Activated CD8-positive, alpha-beta memory T cell treated with anti-CD3 and anti-CD28 coated beads, Interleukin-2, amount 10 ng/mL, durations not matched to agents 7 days and 5 days (primary cell): ENCODE data around the gene ZNF276. TPM values are rescaled to one million over a fixed set of nuclear protein-coding genes. Genes with fewer than 3 reads are reported as not detected.
"Not testable (repeated sequence)": the region's sequence is repeated elsewhere in the genome, so short reads cannot be mapped to it uniquely, and the experiment has no call there.

ENCODE experiments used
- ATAC-seq: fragments of 150-1000 bp; cut with Tn5 transposase; one replicate; pipeline ENCODE4 v1.10.0; 2021; ENCODE audit warnings: moderate library complexity
- CTCF ChIA-PET: fragments of 350-600 bp; sonication (Branson Sonifier 250); formaldehyde crosslinking; loops from one replicate; lab custom pipeline; 2021; ENCODE audit warnings: antibody characterized with exemption; lab: Charles Lee
- DNase-seq: peaks from one replicate; pipeline ENCODE4 v3.0.0-alpha.2; 2020
- H3K27ac Mint-ChIP-seq: one replicate; pipeline ENCODE4 v1.8.0; 2021; ENCODE audit warnings: mild to moderate bottlenecking, mixed read lengths
- H3K27me3 Mint-ChIP-seq: one replicate; pipeline ENCODE4 v1.8.0; 2021; ENCODE audit warnings: mixed read lengths
- H3K36me3 Mint-ChIP-seq: one replicate; pipeline ENCODE4 v1.8.0; 2021; ENCODE audit warnings: mild to moderate bottlenecking, mixed read lengths
- H3K4me1 Mint-ChIP-seq: one replicate; pipeline ENCODE4 v1.8.0; 2021; ENCODE audit warnings: mixed read lengths
- H3K4me3 Mint-ChIP-seq: one replicate; pipeline ENCODE4 v1.8.0; 2021; ENCODE audit warnings: mild to moderate bottlenecking, moderate library complexity, mixed read lengths
- H3K9me3 Mint-ChIP-seq: one replicate; pipeline ENCODE4 v1.8.0; 2022; ENCODE audit warnings: low read depth, mixed read lengths
- total RNA-seq, 2 experiments: library from RNA; stranded (reverse); gene quantifications; one replicate each; pipeline ENCODE4 v1.2.3, GENCODE V29; 2021

The ZNF276 gene
- total RNA-seq, 2 experiments from 2014 or later, result 38.0 to 58.1 TPM

- H3K27ac Mint-ChIP-seq, result no peak overlapping the region
- CTCF ChIA-PET, result interaction anchor here (1.3 kb wide), 1 partner anchor 9 kb away, joined by 5 read pairs; no protein-coding TSS in a partner anchor
- ATAC-seq, result no peak
- DNase-seq, result no peak
- H3K4me3 Mint-ChIP-seq, result no peak overlapping the region
- peaks cover 12% of the 10 kb centered on the region for H3K36me3 Mint-ChIP-seq
- H3K27me3 Mint-ChIP-seq, result no peaks in the 10 kb centered on the region
- H3K4me1 Mint-ChIP-seq, result peaks cover 25% of the 10 kb centered on the region
- H3K9me3 Mint-ChIP-seq, result no peaks in the 10 kb centered on the region
These were observed 29.9 kb upstream of the ZNF276 start for GRCh38 chr16:89691231-89691985.

DNA sequence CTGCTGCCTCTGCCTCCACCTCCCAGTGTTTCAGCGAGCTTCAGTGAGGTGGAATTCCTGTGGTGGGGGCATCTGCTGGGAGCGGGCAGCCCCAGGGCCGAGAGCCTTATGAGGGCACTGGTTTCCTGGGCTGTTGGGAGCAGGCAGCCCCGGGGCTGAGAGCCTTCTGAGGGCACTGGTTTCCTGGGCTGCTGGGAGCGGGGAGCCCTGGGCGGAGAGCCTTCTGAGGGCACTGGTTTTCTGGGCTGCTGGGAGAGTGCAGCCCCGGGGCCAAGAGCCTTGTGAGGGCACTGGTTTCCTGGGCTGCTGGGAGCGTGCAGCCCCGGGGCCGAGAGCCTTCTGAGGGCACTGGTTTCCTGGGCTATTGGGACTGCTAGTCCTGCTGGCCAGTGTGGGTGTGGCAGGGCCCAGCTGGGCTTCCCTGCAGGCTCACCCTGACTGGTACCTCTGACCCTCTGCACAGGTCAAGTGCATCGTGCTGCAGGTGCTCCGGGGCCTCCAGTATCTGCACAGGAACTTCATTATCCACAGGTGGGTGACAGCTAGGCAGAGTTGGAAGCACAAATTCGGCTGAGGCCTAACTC, 29.3 kb upstream of the ZNF276 start:
- CTCF ChIA-PET, result interaction anchor here (1.3 kb wide), 1 partner anchor 8 kb away, joined by 5 read pairs; no protein-coding TSS in a partner anchor
- ATAC-seq, result no peak
- no peak overlapping the region for H3K27ac Mint-ChIP-seq

DNA sequence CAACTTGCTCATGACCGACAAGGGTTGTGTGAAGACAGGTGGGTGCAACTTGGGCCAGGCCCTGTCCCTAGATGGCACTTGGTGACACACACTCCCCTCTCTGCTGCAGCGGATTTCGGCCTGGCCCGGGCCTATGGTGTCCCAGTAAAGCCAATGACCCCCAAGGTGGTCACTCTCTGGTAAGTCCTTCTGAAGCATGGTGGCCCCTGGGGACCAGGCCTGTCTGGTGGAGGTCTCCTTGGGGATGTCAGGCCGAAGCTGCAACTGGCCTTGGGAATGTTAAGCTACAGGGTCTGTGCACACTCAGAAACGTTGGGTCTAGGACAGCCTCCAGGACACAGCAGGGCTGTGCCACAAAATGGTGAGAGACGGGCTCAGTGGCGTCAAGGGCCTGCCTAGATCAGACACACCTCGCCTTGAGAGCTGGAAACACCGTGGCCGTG, 28.0 kb upstream of the ZNF276 start:
- H3K4me3 Mint-ChIP-seq, result no peak overlapping the region
- ATAC-seq, result no peak
- CTCF ChIA-PET, result no interaction called here
- H3K27ac Mint-ChIP-seq, result no peak overlapping the region
- DNase-seq, result no peak
- peaks cover 12% of the 10 kb centered on the region for H3K36me3 Mint-ChIP-seq
- H3K27me3 Mint-ChIP-seq, result no peaks in the 10 kb centered on the region
- peaks cover 20% of the 10 kb centered on the region for H3K4me1 Mint-ChIP-seq
- H3K9me3 Mint-ChIP-seq, result no peaks in the 10 kb centered on the region

More for the DNA sequence above, 29.3 kb upstream of the ZNF276 start:
- DNase-seq, result no peak
- Mint-ChIP-seq H3K4me3 (no peak overlapping the region), H3K27me3 (no peaks in the 10 kb centered on the region), H3K9me3 (no peaks in the 10 kb centered on the region), H3K36me3 (peaks cover 12% of the 10 kb centered on the region), H3K4me1 (peaks cover 28% of the 10 kb centered on the region)

GRCh38 chr16:89693931-89694783, 27.2 kb upstream of the ZNF276 start:
- H3K27me3 Mint-ChIP-seq, result no peaks in the 10 kb centered on the region
- no peak for ATAC-seq
- H3K4me3 Mint-ChIP-seq, result no peak overlapping the region
- H3K27ac Mint-ChIP-seq, result no peak overlapping the region
- peaks cover 17% of the 10 kb centered on the region for H3K4me1 Mint-ChIP-seq
- peaks cover 12% of the 10 kb centered on the region for H3K36me3 Mint-ChIP-seq
- no peaks in the 10 kb centered on the region for H3K9me3 Mint-ChIP-seq
- no peak for DNase-seq
- CTCF ChIA-PET, result no interaction called here

DNA sequence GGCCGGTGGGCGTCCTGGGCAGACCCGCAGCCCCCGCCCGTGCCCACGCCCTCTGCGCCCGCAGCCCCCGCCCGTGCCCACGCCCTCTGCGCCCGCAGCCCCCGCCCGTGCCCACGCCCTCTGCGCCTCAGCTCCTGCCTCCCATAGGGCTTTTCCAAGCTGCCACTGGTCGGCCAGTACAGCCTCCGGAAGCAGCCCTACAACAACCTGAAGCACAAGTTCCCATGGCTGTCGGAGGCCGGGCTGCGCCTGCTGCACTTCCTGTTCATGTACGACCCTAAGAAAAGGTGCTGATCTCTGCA, 26.6 kb upstream of the ZNF276 start:
- DNase-seq, H3K27ac Mint-ChIP-seq, H3K4me3 Mint-ChIP-seq, ATAC-seq, H3K9me3 Mint-ChIP-seq, H3K27me3 Mint-ChIP-seq: not testable (repeated sequence)
- H3K36me3 Mint-ChIP-seq, result peaks cover 12% of the 10 kb centered on the region
- CTCF ChIA-PET, result interaction anchor here (2.0 kb wide), 1 partner anchor 8 kb away, joined by 6 read pairs; the partner anchor contains the start of gene CDK10
- peaks cover 17% of the 10 kb centered on the region for H3K4me1 Mint-ChIP-seq

DNA sequence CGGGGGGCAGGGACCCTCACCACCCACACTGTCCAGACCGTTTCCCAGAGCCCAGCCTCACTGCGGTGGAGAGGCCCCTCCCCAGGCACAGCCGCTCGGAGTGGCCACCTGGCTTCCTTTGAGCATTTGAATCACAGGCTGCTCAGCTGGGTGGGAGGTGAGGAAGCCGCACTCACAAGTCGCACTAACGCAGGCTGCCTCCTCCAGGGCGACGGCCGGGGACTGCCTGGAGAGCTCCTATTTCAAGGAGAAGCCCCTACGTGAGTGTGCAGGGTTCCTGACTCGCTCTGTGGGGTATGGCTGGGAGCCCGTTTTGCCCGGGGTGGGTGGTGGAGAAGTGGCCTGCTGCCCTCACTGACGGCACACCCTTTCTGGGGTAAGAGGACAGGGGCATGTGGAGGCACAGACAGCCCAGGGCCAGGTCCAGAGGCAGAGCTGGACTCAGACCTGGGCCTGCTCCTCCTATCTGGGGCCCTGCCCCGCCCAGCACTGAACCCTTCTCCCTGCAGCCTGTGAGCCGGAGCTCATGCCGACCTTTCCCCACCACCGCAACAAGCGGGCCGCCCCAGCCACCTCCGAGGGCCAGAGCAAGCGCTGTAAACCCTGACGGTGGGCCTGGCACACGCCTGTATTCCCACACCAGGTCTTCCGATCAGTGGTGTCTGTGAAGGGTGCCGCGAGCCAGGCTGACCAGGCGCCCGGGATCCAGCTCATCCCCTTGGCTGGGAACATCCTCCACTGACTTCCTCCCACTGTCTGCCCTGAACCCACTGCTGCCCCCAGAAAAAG, 26.1 kb upstream of the ZNF276 start:
- H3K9me3 Mint-ChIP-seq, result no peaks in the 10 kb centered on the region
- no peak for ATAC-seq
- no peak for DNase-seq
- no peak overlapping the region for H3K4me3 Mint-ChIP-seq
- peaks cover 8% of the 10 kb centered on the region for H3K36me3 Mint-ChIP-seq
- CTCF ChIA-PET, result interaction anchor here (2.0 to 7.0 kb wide), 2 partner anchors 9 to 166 kb away, joined by 6 to 93 read pairs; partner anchors contain the start of gene CDK10
- no peaks in the 10 kb centered on the region for H3K27me3 Mint-ChIP-seq
- no peak overlapping the region for H3K27ac Mint-ChIP-seq
- H3K4me1 Mint-ChIP-seq, result peaks cover 22% of the 10 kb centered on the region

DNA sequence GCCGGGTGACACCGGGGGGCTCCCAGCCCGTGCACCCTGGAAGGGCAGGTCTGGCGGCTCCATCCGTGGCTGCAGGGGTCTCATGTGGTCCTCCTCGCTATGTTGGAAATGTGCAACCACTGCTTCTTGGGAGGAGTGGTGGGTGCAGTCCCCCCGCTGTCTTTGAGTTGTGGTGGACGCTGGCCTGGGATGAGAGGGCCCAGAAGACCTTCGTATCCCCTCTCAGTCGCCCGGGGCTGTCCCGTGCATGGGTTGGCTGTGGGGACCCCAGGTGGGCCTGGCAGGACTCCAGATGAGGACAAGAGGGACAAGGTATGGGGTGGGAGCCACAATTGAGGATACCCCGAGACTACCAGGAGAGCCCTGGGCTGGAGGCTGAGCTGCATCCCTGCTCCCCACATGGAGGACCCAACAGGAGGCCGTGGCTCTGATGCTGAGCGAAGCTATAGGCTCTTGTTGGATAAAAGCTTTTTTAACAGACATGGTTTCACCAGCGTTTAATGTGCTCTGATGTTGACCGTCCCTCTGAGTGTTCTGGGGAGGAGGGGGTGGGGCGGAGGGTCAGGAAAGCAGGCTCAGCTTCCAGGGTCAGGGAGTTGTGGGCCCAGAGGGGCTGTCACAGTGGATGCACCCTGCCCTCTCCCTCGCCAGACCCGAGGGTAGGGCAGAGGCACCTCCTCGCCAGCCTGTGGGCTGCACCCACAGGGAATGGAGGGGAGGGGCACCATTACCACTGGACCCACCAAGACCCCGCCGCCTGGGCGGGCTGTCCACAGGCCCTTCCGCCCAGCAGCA, 25.3 kb upstream of the ZNF276 start:
- no peak overlapping the region for H3K27ac Mint-ChIP-seq
- H3K4me1 Mint-ChIP-seq, result peaks cover 26% of the 10 kb centered on the region
- no peak for ATAC-seq
- no peaks in the 10 kb centered on the region for H3K27me3 Mint-ChIP-seq
- no peaks in the 10 kb centered on the region for H3K9me3 Mint-ChIP-seq
- DNase-seq, result no peak
- H3K4me3 Mint-ChIP-seq, result no peak overlapping the region
- peaks cover 6% of the 10 kb centered on the region for H3K36me3 Mint-ChIP-seq
- CTCF ChIA-PET, result interaction anchor here (0.6 to 7.0 kb wide), 7 partner anchors 9 to 334 kb away, joined by 3 to 93 read pairs (median 3); partner anchors contain the start of gene CDK10

- H3K4me1 Mint-ChIP-seq, result peaks cover 26% of the 10 kb centered on the region
- peaks cover 6% of the 10 kb centered on the region for H3K36me3 Mint-ChIP-seq
- H3K27me3 Mint-ChIP-seq, result no peaks in the 10 kb centered on the region
- H3K4me3 Mint-ChIP-seq, result no peak overlapping the region
- CTCF ChIA-PET, result interaction anchor here (0.6 to 7.0 kb wide), 7 partner anchors 9 to 333 kb away, joined by 3 to 93 read pairs (median 3); partner anchors contain the start of gene CDK10
- H3K27ac Mint-ChIP-seq, result no peak overlapping the region
- no peaks in the 10 kb centered on the region for H3K9me3 Mint-ChIP-seq
- ATAC-seq (no peak), DNase-seq (peak; percentile 83)
These were observed 24.6 kb upstream of the ZNF276 start for GRCh38 chr16:89696670-89697128.

DNA sequence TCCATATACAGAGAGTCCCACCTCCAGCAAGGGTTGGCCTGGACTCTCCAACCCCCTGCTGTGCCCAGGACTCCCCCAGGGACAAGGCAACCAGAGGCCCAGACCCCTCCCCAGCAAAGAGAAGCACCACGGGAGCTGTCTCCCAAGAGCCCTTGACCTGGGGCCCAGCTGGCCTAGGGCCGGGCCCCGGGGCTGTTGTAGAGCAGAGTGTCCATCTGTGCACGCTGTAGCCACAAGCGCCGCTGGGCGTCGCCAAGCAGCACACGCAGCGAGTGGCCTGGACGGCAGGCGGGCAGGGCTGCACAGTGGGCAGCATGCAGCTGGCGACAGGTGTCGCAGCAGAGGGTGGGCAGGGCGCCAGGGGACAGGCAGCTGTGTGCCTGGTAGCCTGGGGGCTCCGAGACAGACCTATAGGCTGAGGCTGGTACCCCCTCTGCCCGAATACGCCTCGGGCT, 24.1 kb upstream of the ZNF276 start:
- Mint-ChIP-seq H3K36me3 (peaks cover 6% of the 10 kb centered on the region), H3K27me3 (no peaks in the 10 kb centered on the region), H3K27ac (no peak overlapping the region), H3K4me3 (no peak overlapping the region), H3K9me3 (no peaks in the 10 kb centered on the region), H3K4me1 (peaks cover 28% of the 10 kb centered on the region)
- CTCF ChIA-PET, result interaction anchor here (0.7 to 7.0 kb wide), 6 partner anchors 9 to 223 kb away, joined by 3 to 93 read pairs (median 3); no protein-coding TSS in a partner anchor
- ATAC-seq (no peak), DNase-seq (no peak)

- Mint-ChIP-seq H3K27ac (no peak overlapping the region), H3K4me1 (peaks cover 33% of the 10 kb centered on the region), H3K36me3 (peaks cover 6% of the 10 kb centered on the region), H3K27me3 (no peaks in the 10 kb centered on the region), H3K9me3 (no peaks in the 10 kb centered on the region), H3K4me3 (no peak overlapping the region)
- no peak for ATAC-seq
- CTCF ChIA-PET, result interaction anchor here (0.7 to 7.0 kb wide), 5 partner anchors 26 to 213 kb away, joined by 3 to 93 read pairs (median 39); no protein-coding TSS in a partner anchor
- DNase-seq, result no peak
These were observed 23.6 kb upstream of the ZNF276 start for GRCh38 chr16:89697616-89698331.

GRCh38 chr16:89698717-89699116, 22.6 kb upstream of the ZNF276 start:
- DNase-seq, H3K27me3 Mint-ChIP-seq, ATAC-seq, H3K9me3 Mint-ChIP-seq, H3K27ac Mint-ChIP-seq, H3K4me3 Mint-ChIP-seq, H3K36me3 Mint-ChIP-seq: not testable (repeated sequence)
- CTCF ChIA-PET, result interaction anchor here (0.6 to 7.0 kb wide), 10 partner anchors 10 to 163 kb away, joined by 3 to 93 read pairs (median 18); partner anchors contain the start of gene CDK10
- H3K4me1 Mint-ChIP-seq, result peaks cover 33% of the 10 kb centered on the region
